NCI-H82 (cell line): ENCODE data around the gene WASF1.
"Not testable (repeated sequence)": the region's sequence is repeated elsewhere in the genome, so short reads cannot be mapped to it uniquely, and the experiment has no call there.

Experiments
- DNase-seq: peaks from one replicate; lab custom pipeline; 2025; lab: John Stamatoyannopoulos, UW

The WASF1 gene

GRCh38 chr6:110173506-110174132, 5.9 kb downstream of the WASF1 start:
- peak; percentile 93 for DNase-seq

GRCh38 chr6:110170081-110170480, 9.4 kb downstream of the WASF1 start:
- no peak for DNase-seq

GRCh38 chr6:110158479-110158878, 21.0 kb downstream of the WASF1 start:
- no peak for DNase-seq

GRCh38 chr6:110147870-110148269, 31.6 kb downstream of the WASF1 start:
- DNase-seq = no peak

GRCh38 chr6:110140650-110141049, 38.8 kb downstream of the WASF1 start:
- no peak for DNase-seq

GRCh38 chr6:110139052-110139451, 40.4 kb downstream of the WASF1 start:
- DNase-seq = no peak

- DNase-seq = no peak
Measured at GRCh38 chr6:110137924-110138887, 41.3 kb downstream of the WASF1 start.

- no peak for DNase-seq
Measured at GRCh38 chr6:110130362-110130761, 49.1 kb downstream of the WASF1 start.

- DNase-seq = no peak
Measured at GRCh38 chr6:110128418-110128817, 51.1 kb downstream of the WASF1 start.

- DNase-seq = no peak
Measured at GRCh38 chr6:110125361-110125760, 54.1 kb downstream of the WASF1 start.

- not testable (repeated sequence) for DNase-seq
Measured at GRCh38 chr6:110121655-110122054, 57.8 kb downstream of the WASF1 start.

- DNase-seq = no peak
Measured at GRCh38 chr6:110116258-110116657, 63.2 kb downstream of the WASF1 start.

GRCh38 chr6:110114004-110114403, 65.5 kb downstream of the WASF1 start:
- no peak for DNase-seq

GRCh38 chr6:110105296-110105695, 74.2 kb downstream of the WASF1 start:
- no peak for DNase-seq

GRCh38 chr6:110103260-110103659, 76.2 kb downstream of the WASF1 start:
- DNase-seq = no peak

- DNase-seq = no peak
Measured at GRCh38 chr6:110102411-110102810, 77.1 kb downstream of the WASF1 start.

- DNase-seq = no peak
Measured at GRCh38 chr6:110101885-110102284, 77.6 kb downstream of the WASF1 start.

- no peak for DNase-seq
Measured at GRCh38 chr6:110098511-110099116, 80.9 kb downstream of the WASF1 start.

- DNase-seq = no peak
Measured at GRCh38 chr6:110097443-110097842, 82.0 kb downstream of the WASF1 start.

- no peak for DNase-seq
Measured at GRCh38 chr6:110095935-110096334, 83.5 kb downstream of the WASF1 start.

GRCh38 chr6:110095101-110095500, 84.4 kb downstream of the WASF1 start:
- DNase-seq = no peak

- DNase-seq = no peak
Measured at GRCh38 chr6:110093981-110094380, 85.5 kb downstream of the WASF1 start.

- DNase-seq = no peak
Measured at GRCh38 chr6:110090876-110091275, 88.6 kb downstream of the WASF1 start.
